Tibial nerve (tissue), 4 donors: ENCODE measurements around the gene AMER2. TPM values are rescaled to one million over a fixed set of nuclear protein-coding genes. Genes with fewer than 3 reads are reported as not detected.

ENCODE experiments used
- DNase-seq, 2 donors: peaks; one replicate each; pipeline ENCODE4 v3.0.0-alpha.2; 2019; ENCODE audit warnings: low spot score in 2 of 2
- H3K27ac ChIP-seq, 4 donors: fragments of 200-600 bp; sonication (generic) in 3 of 4; one replicate each; pipeline ENCODE4 v1.5.1; 2017 to 2019; ENCODE audit warnings: mild to moderate bottlenecking in 1 of 4
- H3K27me3 ChIP-seq, 2 donors: fragments of 200-600 bp; sonication (generic) in 1 of 2; one replicate each; pipeline versions ENCODE4 v1.5.1 to v1.6.0; 2017 to 2019
- H3K36me3 ChIP-seq, 3 donors: fragments of 200-600 bp; sonication (generic); one replicate each; pipeline ENCODE4 v1.5.1; 2018 to 2019
- H3K4me1 ChIP-seq, 4 donors: fragments of 200-600 bp; sonication (generic) in 3 of 4; one replicate each; pipeline ENCODE4 v1.5.1; 2017 to 2019
- H3K4me3 ChIP-seq, 4 donors: fragments of 200-600 bp; sonication (generic) in 3 of 4; one replicate each; pipeline ENCODE4 v1.5.1; 2017 to 2019; ENCODE audit warnings: mild to moderate bottlenecking in 1 of 4, moderate library complexity in 1 of 4
- H3K9me3 ChIP-seq, 4 donors: fragments of 200-600 bp; sonication (generic) in 3 of 4; one replicate each; pipeline ENCODE4 v1.5.1; 2017 to 2019
- EP300 ChIP-seq, 2 donors: sonication (generic); formaldehyde crosslinking; IDR thresholded peaks; one replicate each; pipeline ENCODE4 v1.6.1; 2017; ENCODE audit warnings: antibody characterized with exemption in 2 of 2, mild to moderate bottlenecking in 1 of 2
- POLR2A ChIP-seq, 2 donors: fragments of 450-650 bp; IDR thresholded peaks; one replicate each; pipeline ENCODE4 v1.6.1; 2017; ENCODE audit warnings: antibody characterized with exemption in 2 of 2, mild to moderate bottlenecking in 2 of 2, moderate library complexity in 2 of 2
- WGBS, 2 donors: methylation state at CpG; one replicate each; pipeline ENCODE4 v1.1.5; 2018; 5-methylcytosine and 5-hydroxymethylcytosine counted together
- total RNA-seq, 4 donors: library from RNA; depleted of rRNA; stranded (reverse); fragments of >200 nt; gene quantifications; one replicate each; pipeline ENCODE4 v1.1.0, GENCODE V29; 2016
- TF ChIP-seq, protein P1 (sequence below), 5 experiments: fragments of 200-600 bp in 3 of 5; fragments of 450-650 bp in 2 of 5; sonication (generic) in 3 of 5; IDR thresholded peaks; one replicate each; pipeline ENCODE4 v1.5.1; 2016 to 2019; ENCODE audit warnings: antibody characterized with exemption in 5 of 5, mild to moderate bottlenecking in 3 of 5, moderate library complexity in 2 of 5

The AMER2 gene
- total RNA-seq, 4 donors from 2014 or later, result 0.22 to 1.4 TPM; not detected in 2

GRCh38 chr13:25192489-25192888 is 20.4 kb upstream of the AMER2 start:
- Histone ChIP-seq H3K27ac (no peak overlapping the region), H3K27me3 (peaks cover 0 to 5% of the 10 kb centered on the region in 2 donors), H3K4me3 (no peak overlapping the region), H3K9me3 (no peaks in the 10 kb centered on the region), H3K4me1 (no peaks in the 10 kb centered on the region), H3K36me3 (no peaks in the 10 kb centered on the region)
- no peak for DNase-seq
- WGBS, 2 donors, result 84 to 90% methylated on average over 8 of the region's 8 CpGs
- TF ChIP-seq POLR2A (IDR thresholded peaks at IDR 0.05), result no peak
- TF ChIP-seq, protein P1, sequence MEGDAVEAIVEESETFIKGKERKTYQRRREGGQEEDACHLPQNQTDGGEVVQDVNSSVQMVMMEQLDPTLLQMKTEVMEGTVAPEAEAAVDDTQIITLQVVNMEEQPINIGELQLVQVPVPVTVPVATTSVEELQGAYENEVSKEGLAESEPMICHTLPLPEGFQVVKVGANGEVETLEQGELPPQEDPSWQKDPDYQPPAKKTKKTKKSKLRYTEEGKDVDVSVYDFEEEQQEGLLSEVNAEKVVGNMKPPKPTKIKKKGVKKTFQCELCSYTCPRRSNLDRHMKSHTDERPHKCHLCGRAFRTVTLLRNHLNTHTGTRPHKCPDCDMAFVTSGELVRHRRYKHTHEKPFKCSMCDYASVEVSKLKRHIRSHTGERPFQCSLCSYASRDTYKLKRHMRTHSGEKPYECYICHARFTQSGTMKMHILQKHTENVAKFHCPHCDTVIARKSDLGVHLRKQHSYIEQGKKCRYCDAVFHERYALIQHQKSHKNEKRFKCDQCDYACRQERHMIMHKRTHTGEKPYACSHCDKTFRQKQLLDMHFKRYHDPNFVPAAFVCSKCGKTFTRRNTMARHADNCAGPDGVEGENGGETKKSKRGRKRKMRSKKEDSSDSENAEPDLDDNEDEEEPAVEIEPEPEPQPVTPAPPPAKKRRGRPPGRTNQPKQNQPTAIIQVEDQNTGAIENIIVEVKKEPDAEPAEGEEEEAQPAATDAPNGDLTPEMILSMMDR (IDR thresholded peaks at IDR 0.05), result no peak
- no peak for TF ChIP-seq EP300 (IDR thresholded peaks at IDR 0.05)

- Histone ChIP-seq H3K4me1 (no peaks in the 10 kb centered on the region), H3K36me3 (no peaks in the 10 kb centered on the region), H3K9me3 (no peaks in the 10 kb centered on the region), H3K27me3 (peaks cover 0 to 5% of the 10 kb centered on the region in 2 donors), H3K4me3 (no peak overlapping the region), H3K27ac (no peak overlapping the region)
- WGBS, 2 donors, result 84 to 96% methylated on average over 2 of the region's 2 CpGs
- no peak for DNase-seq
- TF ChIP-seq POLR2A (IDR thresholded peaks at IDR 0.05) (no peak), EP300 (IDR thresholded peaks at IDR 0.05) (no peak)
- TF ChIP-seq, protein P1 (IDR thresholded peaks at IDR 0.05), result no peak
Observed at GRCh38 chr13:25192052-25192451, 20.0 kb upstream of the AMER2 start.

- TF ChIP-seq, protein P1 (IDR thresholded peaks at IDR 0.05), result no peak
- no peak overlapping the region for H3K27ac ChIP-seq
- DNase-seq, result no peak
- H3K4me1 ChIP-seq, result no peaks in the 10 kb centered on the region
- H3K9me3 ChIP-seq, result no peaks in the 10 kb centered on the region
- H3K27me3 ChIP-seq, result peaks cover 0 to 5% of the 10 kb centered on the region in 2 donors
- no peak overlapping the region for H3K4me3 ChIP-seq
- no peaks in the 10 kb centered on the region for H3K36me3 ChIP-seq
- WGBS, 2 donors, result 73 to 85% methylated on average over 4 of the region's 4 CpGs
Observed at GRCh38 chr13:25190771-25191170, 18.7 kb upstream of the AMER2 start.

DNA sequence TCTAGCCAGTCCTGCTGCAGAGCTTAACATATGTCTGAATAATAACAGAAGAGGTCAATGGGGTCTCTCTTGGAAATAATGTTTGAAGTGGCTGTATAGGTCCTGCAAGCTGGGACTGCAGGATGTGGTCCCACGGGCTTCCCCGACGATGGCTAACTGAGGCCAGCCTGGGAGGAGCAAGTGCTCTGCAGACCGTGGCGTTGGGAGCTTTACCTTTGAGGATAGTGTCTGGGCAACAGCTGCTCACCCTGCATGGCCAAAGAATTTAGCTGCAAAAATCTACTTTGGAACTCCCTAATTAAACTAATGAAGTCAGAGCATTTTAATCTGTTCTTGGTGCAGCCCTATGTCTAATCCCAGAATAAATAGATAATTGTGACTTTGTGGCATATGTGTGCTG is 18.2 kb upstream of the AMER2 start:
- peaks cover 0 to 5% of the 10 kb centered on the region in 2 donors for H3K27me3 ChIP-seq
- H3K4me3 ChIP-seq, result no peak overlapping the region
- no peaks in the 10 kb centered on the region for H3K9me3 ChIP-seq
- no peak for DNase-seq
- H3K36me3 ChIP-seq, result no peaks in the 10 kb centered on the region
- no peak overlapping the region for H3K27ac ChIP-seq
- 60 to 65% methylated on average over 5 of the region's 5 CpGs for WGBS, 2 donors
- TF ChIP-seq EP300 (IDR thresholded peaks at IDR 0.05) (no peak), POLR2A (IDR thresholded peaks at IDR 0.05) (no peak)
- TF ChIP-seq, protein P1 (IDR thresholded peaks at IDR 0.05), result no peak
- no peaks in the 10 kb centered on the region for H3K4me1 ChIP-seq

DNA sequence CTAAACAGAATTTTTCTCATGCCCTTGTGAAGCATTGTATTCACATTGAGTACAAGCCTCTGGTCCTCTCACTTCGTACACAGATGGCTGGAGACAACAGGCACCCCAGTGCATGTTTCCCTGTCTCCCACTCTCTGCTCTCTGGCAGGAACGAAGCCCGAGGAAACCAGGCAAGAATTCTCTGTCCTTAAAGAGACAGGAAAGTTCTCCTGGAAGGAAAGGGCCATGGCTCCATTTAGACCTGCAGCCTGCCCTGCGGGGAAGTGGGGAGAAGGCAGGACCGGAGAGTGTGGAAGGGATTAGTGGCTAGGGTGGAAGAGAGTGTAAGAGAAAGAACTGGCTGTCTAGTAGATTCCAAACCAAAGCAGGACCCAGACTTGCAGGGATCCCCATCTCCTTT is 15.5 kb upstream of the AMER2 start:
- H3K36me3 ChIP-seq, result no peaks in the 10 kb centered on the region
- H3K4me3 ChIP-seq, result no peak overlapping the region
- no peak overlapping the region for H3K27ac ChIP-seq
- peaks cover 0 to 5% (median 0%) of the 10 kb centered on the region in 4 donors for H3K9me3 ChIP-seq
- DNase-seq, result no peak
- H3K27me3 ChIP-seq, result peaks cover 0 to 3% of the 10 kb centered on the region in 2 donors
- H3K4me1 ChIP-seq, result no peaks in the 10 kb centered on the region
- 73 to 78% methylated on average over 5 of the region's 5 CpGs for WGBS, 2 donors
- no peak for TF ChIP-seq POLR2A (IDR thresholded peaks at IDR 0.05)

DNA sequence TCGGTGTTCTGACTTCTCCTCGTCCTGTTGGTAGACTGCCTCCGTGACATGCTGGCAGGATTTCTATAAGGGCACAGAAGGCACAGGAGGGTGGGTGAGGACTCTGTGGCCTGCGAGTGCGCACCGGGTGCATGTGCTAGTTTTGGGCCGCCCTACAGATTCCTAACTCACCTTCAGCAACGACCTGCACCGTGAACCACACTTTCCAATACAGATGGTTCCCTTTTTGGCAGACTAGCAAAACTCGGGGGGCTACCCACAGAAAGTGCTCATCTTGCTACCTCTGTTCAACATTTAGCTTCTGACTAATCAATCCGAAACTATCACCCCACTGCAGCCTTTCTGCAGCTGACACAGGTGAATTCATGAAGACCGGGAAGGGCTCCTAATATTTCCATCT is 14.1 kb upstream of the AMER2 start:
- no peaks in the 10 kb centered on the region for H3K27me3 ChIP-seq
- TF ChIP-seq, protein P1 (IDR thresholded peaks at IDR 0.05), result no peak
- TF ChIP-seq EP300 (IDR thresholded peaks at IDR 0.05), result no peak
- TF ChIP-seq POLR2A (IDR thresholded peaks at IDR 0.05), result no peak
- H3K4me3 ChIP-seq, result no peak overlapping the region
- no peak overlapping the region for H3K27ac ChIP-seq
- peaks cover 0 to 5% (median 0%) of the 10 kb centered on the region in 4 donors for H3K9me3 ChIP-seq
- H3K36me3 ChIP-seq, result no peaks in the 10 kb centered on the region
- DNase-seq, result no peak
- 75 to 89% methylated on average over 12 of the region's 12 CpGs for WGBS, 2 donors
- H3K4me1 ChIP-seq, result no peaks in the 10 kb centered on the region
